ACC112 (cell line): Measurements from ENCODE around the gene TRAF1.
"Not testable (repeated sequence)": the region's sequence is repeated elsewhere in the genome, so short reads cannot be mapped to it uniquely, and the experiment has no call there.

ENCODE experiments used
- H2AFZ ChIP-seq: fragments of 200-600 bp; sonication (generic); one replicate; pipeline ENCODE4 v1.6.0; 2017; ENCODE audit warnings: antibody characterized with exemption, low read length; ENCODE audit not compliant: unreplicated experiment
- H3K27ac ChIP-seq: fragments of 200-600 bp; sonication (generic); 2 replicates; pipeline ENCODE4 v1.5.1; 2014; ENCODE audit warnings: low read depth, mild to moderate bottlenecking, antibody characterized with exemption, low read length, moderate library complexity
- H3K27me3 ChIP-seq: fragments of 200-600 bp; sonication (generic); 2 replicates; pipeline ENCODE4 v1.6.1; 2014; ENCODE audit warnings: mild to moderate bottlenecking, antibody characterized with exemption, low read length, moderate library complexity, mixed read lengths; ENCODE audit not compliant: insufficient read depth
- H3K36me3 ChIP-seq: fragments of 200-600 bp; sonication (generic); 2 replicates; pipeline ENCODE4 v1.6.1; 2016; ENCODE audit warnings: mild to moderate bottlenecking, antibody characterized with exemption, low read length, moderate library complexity, mixed read lengths; ENCODE audit not compliant: insufficient read depth
- H3K4me1 ChIP-seq: fragments of 200-600 bp; sonication (generic); one replicate; pipeline ENCODE4 v1.6.1; 2016; ENCODE audit warnings: low read length, mixed read lengths; ENCODE audit not compliant: insufficient read depth, unreplicated experiment, control insufficient read depth
- H3K4me3 ChIP-seq: fragments of 200-600 bp; sonication (generic); 2 replicates; pipeline ENCODE4 v1.5.1; 2014; ENCODE audit warnings: mild to moderate bottlenecking, low read depth, low read length
- H3K79me2 ChIP-seq: fragments of 200-600 bp; sonication (generic); one replicate; pipeline ENCODE4 v1.6.0; 2016; ENCODE audit warnings: low read length; ENCODE audit not compliant: control insufficient read depth, unreplicated experiment, insufficient read depth

TRAF1 gene

GRCh38 chr9:120926397-120926928 lies at the start of gene TRAF1:
TRAF1 (minus strand) TSS chr9:120926796; CDS start chr9:120926075, 721 bp downstream.
- H3K79me2 ChIP-seq: peaks cover 2% of the 10 kb centered on the region
- no peaks in the 10 kb centered on the region for H3K36me3 ChIP-seq
- peaks cover 37% of the 10 kb centered on the region for H3K4me1 ChIP-seq
- peak within 1 kb of the TSS; percentile 77 for H3K27ac ChIP-seq
- no peaks in the 10 kb centered on the region for H3K27me3 ChIP-seq
- peak within 1 kb of the TSS; percentile 67 for H2AFZ ChIP-seq
- H3K4me3 ChIP-seq: peak within 1 kb of the TSS; percentile 67

GRCh38 chr9:120974921-120975320 lies 48.3 kb upstream of the TRAF1 start:
- Histone ChIP-seq H2AFZ (no peak overlapping the region), H3K27me3 (no peaks in the 10 kb centered on the region)

GRCh38 chr9:120974181-120974580 lies 47.6 kb upstream of the TRAF1 start:
- Histone ChIP-seq H3K4me1 (no peaks in the 10 kb centered on the region), H3K79me2 (no peaks in the 10 kb centered on the region), H3K27me3 (no peaks in the 10 kb centered on the region), H3K4me3 (no peak overlapping the region), H3K36me3 (no peaks in the 10 kb centered on the region), H3K27ac (no peak overlapping the region), H2AFZ (no peak overlapping the region)

More at GRCh38 chr9:120974921-120975320, 48.3 kb upstream of the TRAF1 start:
- Histone ChIP-seq H3K4me1 (no peaks in the 10 kb centered on the region), H3K36me3 (no peaks in the 10 kb centered on the region), H3K4me3 (no peak overlapping the region), H3K27ac (no peak overlapping the region), H3K79me2 (no peaks in the 10 kb centered on the region)

- H3K4me1 ChIP-seq: no peaks in the 10 kb centered on the region
- no peak overlapping the region for H3K4me3 ChIP-seq
- H3K27me3 ChIP-seq: no peaks in the 10 kb centered on the region
- no peak overlapping the region for H3K27ac ChIP-seq
- H3K79me2 ChIP-seq: no peaks in the 10 kb centered on the region
- H3K36me3 ChIP-seq: no peaks in the 10 kb centered on the region
- no peak overlapping the region for H2AFZ ChIP-seq
Observed at GRCh38 chr9:120971938-120972337, 45.3 kb upstream of the TRAF1 start.

GRCh38 chr9:120971471-120971870 lies 44.9 kb upstream of the TRAF1 start:
- not testable (repeated sequence) for H3K36me3 ChIP-seq, H3K27me3 ChIP-seq, H2AFZ ChIP-seq, H3K4me3 ChIP-seq, H3K79me2 ChIP-seq, H3K27ac ChIP-seq, H3K4me1 ChIP-seq

GRCh38 chr9:120970244-120970643 lies 43.6 kb upstream of the TRAF1 start:
- H3K4me1 ChIP-seq: no peaks in the 10 kb centered on the region
- no peak overlapping the region for H3K27ac ChIP-seq
- no peaks in the 10 kb centered on the region for H3K79me2 ChIP-seq
- H2AFZ ChIP-seq: no peak overlapping the region
- H3K4me3 ChIP-seq: no peak overlapping the region
- no peaks in the 10 kb centered on the region for H3K36me3 ChIP-seq
- H3K27me3 ChIP-seq: no peaks in the 10 kb centered on the region

- H3K4me1 ChIP-seq: no peaks in the 10 kb centered on the region
- H3K79me2 ChIP-seq: no peaks in the 10 kb centered on the region
- no peaks in the 10 kb centered on the region for H3K36me3 ChIP-seq
- H3K4me3 ChIP-seq: no peak overlapping the region
- no peak overlapping the region for H2AFZ ChIP-seq
- H3K27ac ChIP-seq: no peak overlapping the region
- no peaks in the 10 kb centered on the region for H3K27me3 ChIP-seq
Observed at GRCh38 chr9:120966013-120966369, 39.4 kb upstream of the TRAF1 start.

GRCh38 chr9:120965344-120966012 lies 38.9 kb upstream of the TRAF1 start:
- 0 out of 2 replicates have a peak, but pooled peaks cover 3% of the 10 kb centered on the region for H3K36me3 ChIP-seq
- H3K4me1 ChIP-seq: no peaks in the 10 kb centered on the region
- H2AFZ ChIP-seq: no peak overlapping the region
- H3K79me2 ChIP-seq: no peaks in the 10 kb centered on the region
- no peak overlapping the region for H3K4me3 ChIP-seq
- H3K27ac ChIP-seq: no peak overlapping the region
- no peaks in the 10 kb centered on the region for H3K27me3 ChIP-seq

GRCh38 chr9:120961936-120962335 lies 35.3 kb upstream of the TRAF1 start:
- Histone ChIP-seq H3K4me1 (no peaks in the 10 kb centered on the region), H3K27ac (no peak overlapping the region), H2AFZ (no peak overlapping the region), H3K27me3 (no peaks in the 10 kb centered on the region), H3K79me2 (no peaks in the 10 kb centered on the region), H3K36me3 (peaks cover 9% of the 10 kb centered on the region), H3K4me3 (no peak overlapping the region)

- peaks cover 9% of the 10 kb centered on the region for H3K36me3 ChIP-seq
- H2AFZ ChIP-seq: no peak overlapping the region
- H3K4me1 ChIP-seq: no peaks in the 10 kb centered on the region
- H3K79me2 ChIP-seq: no peaks in the 10 kb centered on the region
- no peaks in the 10 kb centered on the region for H3K27me3 ChIP-seq
- H3K27ac ChIP-seq: no peak overlapping the region
- no peak overlapping the region for H3K4me3 ChIP-seq
Observed at GRCh38 chr9:120960001-120960400, 33.4 kb upstream of the TRAF1 start.

GRCh38 chr9:120956862-120957261 lies 30.3 kb upstream of the TRAF1 start:
- Histone ChIP-seq H2AFZ (no peak overlapping the region), H3K79me2 (no peaks in the 10 kb centered on the region), H3K36me3 (peaks cover 9% of the 10 kb centered on the region), H3K4me3 (no peak overlapping the region), H3K27ac (no peak overlapping the region), H3K27me3 (no peaks in the 10 kb centered on the region), H3K4me1 (no peaks in the 10 kb centered on the region)
